NCI-H526 treated with DMSO at 0.1 percent for 48 hours (cell line): ENCODE measurements around the gene ADCY2.

Source experiments
- DNase-seq: peaks from one replicate; lab custom pipeline; 2025; lab: John Stamatoyannopoulos, UW

Gene ADCY2

DNA sequence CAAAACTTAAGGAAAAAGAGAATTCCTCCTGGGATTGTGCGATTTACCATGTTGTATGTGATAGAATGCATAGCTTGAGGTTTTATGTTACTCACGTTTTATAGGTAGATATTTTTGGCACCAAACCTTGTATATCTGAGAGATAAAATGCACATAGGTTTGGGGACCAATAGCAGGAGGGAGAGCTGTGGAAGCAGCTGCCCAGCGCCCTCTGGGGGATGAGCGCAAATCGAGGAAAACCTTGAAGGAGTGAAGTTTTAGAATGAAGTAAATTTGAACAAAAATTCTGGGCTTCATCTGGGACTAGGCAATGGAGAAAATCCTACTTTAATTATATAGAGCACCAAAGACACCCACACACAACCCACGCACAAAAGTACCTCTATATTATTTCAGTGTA, 197.0 kb downstream of the ADCY2 start:
- no peak for DNase-seq

DNA sequence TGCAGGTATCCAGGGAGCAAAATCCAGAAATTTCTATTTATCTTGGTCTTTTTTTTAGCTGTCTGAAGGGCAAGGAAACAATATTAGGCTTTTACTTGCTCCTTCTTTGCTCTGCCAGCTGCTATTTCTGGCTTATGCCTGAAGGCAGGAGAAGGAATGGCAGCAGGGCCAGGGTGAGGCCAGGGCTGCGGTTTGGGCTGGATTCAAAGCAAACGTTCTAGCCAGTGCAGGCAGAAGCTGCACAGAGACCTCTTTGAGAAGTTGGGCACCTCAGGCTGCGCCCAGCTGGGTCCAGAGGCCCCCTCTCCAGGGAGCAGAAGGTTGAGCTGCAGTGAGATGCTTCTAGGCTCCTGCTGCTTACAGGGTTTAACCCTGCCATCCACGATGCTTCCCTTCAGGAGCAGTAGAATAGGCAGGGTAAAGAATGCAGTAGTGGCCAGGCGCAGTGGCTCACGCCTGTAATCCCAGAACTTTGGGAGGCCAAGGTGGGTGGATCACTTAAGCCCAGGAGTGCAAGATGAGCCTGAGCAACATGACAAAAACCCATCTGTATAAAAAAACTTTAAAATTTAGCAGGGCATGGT, 201.2 kb downstream of the ADCY2 start:
- DNase-seq = no peak

- DNase-seq = no peak
Observed at GRCh38 chr5:7606840-7607465, 211.0 kb downstream of the ADCY2 start.

DNA sequence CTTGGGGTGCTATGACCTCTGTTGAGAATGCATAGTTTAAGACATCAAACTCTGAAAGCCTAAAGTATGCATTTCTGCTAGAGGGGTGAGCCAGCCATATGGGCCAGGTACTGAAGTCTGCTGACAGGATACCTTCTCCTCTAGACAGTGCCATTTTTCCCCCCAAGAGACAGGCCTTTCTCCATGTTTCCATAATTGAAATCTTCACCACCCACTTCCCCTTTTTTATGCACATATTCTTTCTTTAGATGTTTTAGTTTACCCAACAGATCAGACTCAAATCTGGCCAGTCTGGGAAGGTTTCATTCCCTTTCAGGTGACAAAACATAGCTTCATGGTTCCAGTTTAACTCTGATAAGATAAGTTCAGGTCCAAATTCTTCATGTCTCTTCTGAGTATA, 212.8 kb downstream of the ADCY2 start:
- no peak for DNase-seq

DNA sequence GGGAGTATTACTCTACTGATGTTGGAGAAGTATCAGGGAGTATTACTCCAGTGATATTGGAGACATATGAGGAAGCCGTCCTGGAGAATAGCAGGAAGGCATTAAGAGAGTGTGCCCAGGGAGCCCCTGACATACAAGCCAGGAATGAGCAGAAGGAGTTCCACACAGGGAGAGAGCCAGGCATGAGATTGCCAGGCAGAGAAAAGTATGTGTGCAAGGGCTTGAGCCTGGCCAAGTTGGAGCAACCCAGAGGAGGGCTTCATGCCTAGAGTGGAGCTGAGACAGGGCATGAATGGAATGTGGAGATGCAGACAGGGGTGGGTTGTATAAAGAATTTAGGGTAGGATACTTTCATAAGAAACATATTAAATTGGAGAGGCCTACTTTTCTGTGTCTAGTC, 213.8 kb downstream of the ADCY2 start:
- DNase-seq = no peak

DNA sequence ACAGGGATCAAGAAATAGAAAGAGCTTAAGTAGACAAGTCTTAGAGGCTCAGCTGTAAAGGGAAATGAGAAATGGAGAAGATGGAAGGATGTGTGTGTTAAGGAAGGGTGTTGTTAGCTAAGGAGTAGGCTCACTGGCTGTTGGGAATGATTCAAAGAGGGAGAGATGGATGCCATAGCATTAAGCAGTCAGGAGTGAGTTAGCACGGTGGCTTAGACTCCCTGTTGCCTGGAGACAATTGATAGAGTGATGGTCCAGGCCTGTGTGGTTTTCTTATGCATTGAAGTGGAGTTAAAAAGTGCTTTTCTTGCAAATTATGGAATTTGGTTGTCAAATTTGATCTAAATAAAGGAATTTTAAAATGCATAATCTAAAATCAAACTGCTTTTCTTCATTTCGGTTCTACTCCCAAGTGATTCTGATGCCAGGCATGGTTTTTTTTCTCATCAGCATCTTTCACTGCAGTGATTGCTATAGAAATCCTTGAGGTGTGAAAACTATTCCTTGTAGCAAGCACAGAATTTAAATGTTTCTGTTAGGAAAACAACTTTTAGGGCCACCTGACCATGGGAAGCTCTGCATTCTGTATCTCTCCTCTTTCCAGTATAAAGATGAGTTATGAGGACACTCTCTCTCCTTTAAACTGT, 214.7 kb downstream of the ADCY2 start:
- no peak for DNase-seq

GRCh38 chr5:7611518-7611917, 215.6 kb downstream of the ADCY2 start:
- DNase-seq = no peak

DNA sequence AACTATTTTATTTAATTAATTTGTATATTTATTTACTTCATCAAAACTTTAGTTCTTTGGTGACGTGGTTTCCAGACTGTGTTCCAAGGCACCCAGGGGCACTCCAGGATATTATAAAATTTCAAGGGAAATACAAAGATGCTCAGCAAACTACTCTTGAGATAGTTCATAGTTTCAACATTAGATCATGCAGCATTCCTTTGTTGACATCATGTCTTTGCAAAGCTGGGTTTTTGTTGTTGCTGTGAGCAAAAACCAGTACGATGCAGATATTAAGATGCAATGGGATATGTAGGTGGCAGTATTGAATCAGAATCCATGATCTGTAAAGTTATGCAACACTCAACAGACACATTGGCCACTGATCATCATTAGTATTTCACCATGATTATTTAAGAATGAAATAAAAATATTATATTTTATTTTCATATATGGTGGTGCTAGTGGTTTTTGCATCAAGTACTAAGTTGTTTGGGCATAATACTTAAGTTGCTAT, 219.7 kb downstream of the ADCY2 start:
- no peak for DNase-seq

DNA sequence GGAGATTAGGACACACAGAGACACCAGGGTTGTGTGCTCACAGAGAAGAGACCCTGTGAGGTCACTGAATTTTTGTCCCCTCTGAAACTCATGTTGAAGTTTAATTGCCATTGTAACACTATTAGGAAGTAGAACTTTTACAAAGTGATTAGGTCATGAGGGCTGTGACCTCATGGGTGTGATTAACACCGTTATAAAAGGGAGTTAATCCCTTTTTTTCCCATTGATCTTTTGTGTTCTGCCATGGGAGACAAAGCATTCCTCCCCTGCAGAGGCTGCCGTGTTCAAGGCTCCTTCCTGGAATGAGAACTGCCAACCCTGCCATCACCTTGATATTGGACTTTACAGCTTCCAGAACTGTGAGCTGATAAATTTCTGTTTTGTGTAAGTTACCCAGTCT, 221.0 kb downstream of the ADCY2 start:
- DNase-seq = no peak

DNA sequence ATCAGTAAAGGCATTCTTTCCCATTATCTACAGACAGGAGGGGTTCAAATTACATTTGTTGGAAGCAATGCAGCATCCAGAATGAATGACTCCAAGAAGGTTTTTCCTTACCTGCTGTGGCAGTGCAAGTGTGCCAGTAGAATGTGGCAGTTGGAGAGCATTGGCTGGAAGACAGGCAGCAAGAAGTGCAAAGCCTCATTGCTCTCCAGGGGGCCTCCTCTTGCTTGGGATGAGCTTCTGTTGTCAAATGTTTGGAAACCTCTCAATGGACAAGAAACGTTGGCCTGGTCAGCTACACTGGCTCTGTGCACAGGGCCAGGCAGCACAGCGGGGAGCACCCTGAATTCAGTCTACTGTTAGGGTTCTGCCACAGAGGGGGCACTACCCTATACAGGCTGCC, 226.6 kb downstream of the ADCY2 start:
- DNase-seq = no peak

DNA sequence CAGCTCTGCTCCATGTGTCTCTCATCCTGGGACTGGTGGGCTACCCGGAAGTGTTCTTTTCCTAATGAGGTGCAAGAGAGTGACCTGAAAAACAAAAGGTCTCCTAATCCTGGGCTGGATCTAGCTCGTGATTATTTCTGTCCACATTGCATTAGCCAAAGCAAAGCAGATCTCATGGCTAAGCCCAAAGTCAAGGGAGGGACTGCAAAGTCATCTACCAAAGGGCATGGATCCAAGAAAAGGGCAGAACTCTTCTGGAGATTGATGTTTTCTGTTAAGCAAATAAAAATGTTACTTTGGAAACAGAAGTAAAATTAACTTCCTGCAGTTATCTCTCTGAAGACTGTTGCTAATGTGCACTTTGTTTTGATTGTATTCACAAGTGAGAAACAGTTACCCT, 229.8 kb downstream of the ADCY2 start:
- DNase-seq = no peak

GRCh38 chr5:7628248-7628647, 232.3 kb downstream of the ADCY2 start:
- no peak for DNase-seq

GRCh38 chr5:7628820-7629219, 232.9 kb downstream of the ADCY2 start:
- no peak for DNase-seq

GRCh38 chr5:7629561-7629960, 233.6 kb downstream of the ADCY2 start:
- DNase-seq = no peak

DNA sequence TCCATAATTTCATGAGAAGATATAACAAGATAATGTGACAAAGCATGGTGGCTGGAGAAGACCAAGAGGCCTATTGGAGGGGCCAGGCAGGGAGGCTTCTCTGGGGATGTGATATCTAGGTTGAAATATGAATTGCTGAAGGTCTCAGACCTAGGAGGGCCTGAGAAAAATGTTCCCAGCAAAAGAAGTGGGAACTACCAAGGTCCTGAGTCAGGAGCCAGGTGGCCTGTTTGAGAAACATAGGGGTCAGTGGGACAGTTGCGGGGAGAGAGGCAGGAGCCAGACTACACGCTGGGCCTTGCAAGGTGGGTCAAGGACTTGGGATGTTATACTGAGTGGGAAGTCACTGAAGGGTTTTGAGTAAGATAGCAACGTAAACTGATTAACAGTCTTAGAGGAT, 238.9 kb downstream of the ADCY2 start:
- DNase-seq = no peak

- no peak for DNase-seq
Observed at GRCh38 chr5:7638456-7638855, 242.5 kb downstream of the ADCY2 start.

GRCh38 chr5:7642029-7642428, 246.1 kb downstream of the ADCY2 start:
- no peak for DNase-seq

GRCh38 chr5:7644723-7645122, 248.8 kb downstream of the ADCY2 start:
- no peak for DNase-seq

DNA sequence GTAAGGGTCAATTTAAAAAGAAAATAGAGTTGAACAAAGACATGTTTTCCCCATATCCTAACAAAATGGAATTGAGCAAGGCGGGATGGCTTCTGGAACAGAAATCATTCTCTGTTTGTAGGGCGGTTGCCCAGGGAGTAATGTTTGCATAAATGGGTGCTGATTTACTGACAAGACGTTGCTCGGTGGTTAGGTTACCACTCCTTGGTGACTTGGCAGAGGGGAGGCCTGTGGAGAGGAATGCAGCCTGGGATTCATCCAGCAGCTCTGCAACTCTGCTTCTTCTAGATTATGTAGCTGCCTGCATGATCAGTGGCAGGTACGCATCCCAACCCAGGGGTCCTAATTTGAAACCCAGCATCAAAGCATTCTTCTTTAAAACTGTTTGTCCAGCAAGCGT, 254.8 kb downstream of the ADCY2 start:
- peak; percentile 4 for DNase-seq

- DNase-seq = no peak
Observed at GRCh38 chr5:7653046-7653445, 257.1 kb downstream of the ADCY2 start.

DNA sequence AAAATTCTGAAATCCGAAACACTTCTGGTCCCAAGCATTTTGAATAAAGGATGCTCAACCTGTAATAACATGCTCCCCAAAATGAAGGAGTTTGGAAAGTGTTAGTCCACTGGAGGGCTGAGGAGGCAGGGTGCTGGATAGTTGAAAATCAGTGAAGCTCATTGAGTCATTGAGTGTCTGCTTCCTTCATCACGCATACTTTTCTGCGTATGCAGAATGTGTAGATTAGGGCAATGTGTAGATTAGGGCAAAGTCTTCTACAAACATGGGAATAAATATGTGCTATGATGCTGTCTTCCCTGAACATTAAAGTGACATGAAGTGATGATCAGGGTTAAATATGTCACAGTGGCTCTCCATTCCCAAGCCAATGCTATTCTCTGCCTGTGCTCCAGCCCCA, 261.2 kb downstream of the ADCY2 start:
- no peak for DNase-seq

- DNase-seq = no peak
Observed at GRCh38 chr5:7659420-7659819, 263.5 kb downstream of the ADCY2 start.

GRCh38 chr5:7662289-7662688, 266.4 kb downstream of the ADCY2 start:
- no peak for DNase-seq

DNA sequence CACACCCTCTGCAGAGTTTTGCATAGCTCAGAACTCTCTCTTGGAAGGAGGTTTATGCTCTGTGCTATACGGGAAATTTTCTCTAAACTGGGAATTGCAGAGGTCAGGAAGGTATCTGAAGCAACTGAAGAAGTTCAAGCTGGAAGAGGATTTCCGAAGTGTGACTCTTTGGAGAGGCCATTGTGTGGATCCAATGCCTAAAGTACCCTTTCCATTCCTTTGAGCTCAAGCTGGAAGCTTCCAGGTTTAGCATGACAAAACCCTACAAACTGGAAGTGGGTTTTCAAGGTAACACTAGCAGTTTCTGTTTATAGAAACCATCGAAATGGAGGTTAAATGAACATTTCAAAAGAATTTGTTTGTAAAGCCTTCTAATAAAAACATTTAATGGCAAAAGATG, 267.9 kb downstream of the ADCY2 start:
- no peak for DNase-seq
